Measurements from ENCODE around the gene SUV39H2. TPM values are rescaled to one million over a fixed set of nuclear protein-coding genes. Genes with fewer than 3 reads are reported as not detected.

Gene SUV39H2
- polyA plus RNA-seq, 1 donor (not counting 4 experiments of a cell fraction or from before 2014, with no cell fraction given): 11.8 TPM

DNA sequence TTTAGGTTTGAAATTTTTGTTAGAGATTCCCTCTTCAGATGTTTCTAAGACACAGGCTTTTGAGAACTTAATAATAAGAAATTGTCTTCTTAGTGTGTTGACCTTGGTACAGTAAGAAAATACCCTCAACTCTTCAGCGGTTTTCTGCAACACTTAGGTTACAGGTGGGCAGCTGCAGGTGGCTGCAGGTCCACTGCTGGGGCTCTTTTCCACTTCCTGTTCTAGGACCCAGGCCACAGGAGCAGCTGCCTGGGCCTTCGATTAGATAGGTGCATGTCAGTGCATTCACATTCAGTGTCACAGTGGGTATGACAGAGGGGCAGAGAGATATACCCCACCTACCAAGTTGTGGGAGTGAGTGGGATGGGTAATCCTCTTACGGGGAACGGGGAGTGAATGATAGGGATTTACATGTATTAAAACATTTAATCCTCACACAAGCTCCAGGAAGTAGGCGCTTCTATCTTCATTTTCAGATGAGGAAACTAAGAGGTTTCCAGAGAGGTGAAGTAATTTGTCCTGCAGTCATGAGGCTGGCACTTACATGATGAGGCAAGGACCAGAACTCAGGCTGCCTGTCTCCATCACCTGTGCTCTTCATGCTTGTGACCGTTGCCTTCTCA is 20.2 kb upstream of the SUV39H2 start:
- H3K79me2 ChIP-seq (ENCODE audit: control insufficient read depth, insufficient read depth, low read length): no peaks in the 10 kb centered on the region
- H3K9me3 ChIP-seq (ENCODE audit: control insufficient read depth, low read depth, low read length): no peaks in the 10 kb centered on the region
- H3K9me1 ChIP-seq (ENCODE audit: control insufficient read depth, extremely low read depth, insufficient read depth, low read length): no peaks in the 10 kb centered on the region
- peaks cover 7 to 15% of the 10 kb centered on the region in 2 experiments for H3K36me3 ChIP-seq (ENCODE audit: control insufficient read depth in 2 of 2, extremely low read depth in 1 of 2, insufficient read depth in 2 of 2, low read length in 2 of 2)
- DNase-seq (ENCODE audit: low read depth, low spot score) (no peak), FAIRE-seq (no peak)
- no peaks in the 10 kb centered on the region for H4K20me1 ChIP-seq (ENCODE audit: control insufficient read depth, extremely low read depth, insufficient read depth, low read length)
- H3K4me1 ChIP-seq (ENCODE audit: control insufficient read depth, extremely low read depth, insufficient read depth, low read length): no peaks in the 10 kb centered on the region
- H3K27me3 ChIP-seq (ENCODE audit: control insufficient read depth, extremely low read depth, insufficient read depth, low read length): no peaks in the 10 kb centered on the region
- dilution Hi-C loops (cut with MboI; ENCODE audit: extremely low pct_ligation_motif_present, low sequenced_read_pairs): no loop called here
- H3K4me2 ChIP-seq (ENCODE audit: control insufficient read depth, extremely low read depth, insufficient read depth, low read depth, low read length): no peak overlapping the region
- no peak overlapping the region for H3K4me3 ChIP-seq (ENCODE audit: control insufficient read depth in 2 of 3, extremely low read depth in 1 of 3, insufficient read depth in 2 of 3, low read depth in 1 of 3, low read length in 3 of 3)
- TF ChIP-seq, protein P1, sequence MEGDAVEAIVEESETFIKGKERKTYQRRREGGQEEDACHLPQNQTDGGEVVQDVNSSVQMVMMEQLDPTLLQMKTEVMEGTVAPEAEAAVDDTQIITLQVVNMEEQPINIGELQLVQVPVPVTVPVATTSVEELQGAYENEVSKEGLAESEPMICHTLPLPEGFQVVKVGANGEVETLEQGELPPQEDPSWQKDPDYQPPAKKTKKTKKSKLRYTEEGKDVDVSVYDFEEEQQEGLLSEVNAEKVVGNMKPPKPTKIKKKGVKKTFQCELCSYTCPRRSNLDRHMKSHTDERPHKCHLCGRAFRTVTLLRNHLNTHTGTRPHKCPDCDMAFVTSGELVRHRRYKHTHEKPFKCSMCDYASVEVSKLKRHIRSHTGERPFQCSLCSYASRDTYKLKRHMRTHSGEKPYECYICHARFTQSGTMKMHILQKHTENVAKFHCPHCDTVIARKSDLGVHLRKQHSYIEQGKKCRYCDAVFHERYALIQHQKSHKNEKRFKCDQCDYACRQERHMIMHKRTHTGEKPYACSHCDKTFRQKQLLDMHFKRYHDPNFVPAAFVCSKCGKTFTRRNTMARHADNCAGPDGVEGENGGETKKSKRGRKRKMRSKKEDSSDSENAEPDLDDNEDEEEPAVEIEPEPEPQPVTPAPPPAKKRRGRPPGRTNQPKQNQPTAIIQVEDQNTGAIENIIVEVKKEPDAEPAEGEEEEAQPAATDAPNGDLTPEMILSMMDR (optimal IDR thresholded peaks at IDR 0.05 in 1 of 3, IDR thresholded peaks at IDR 0.05 in 1 of 3, conservative IDR thresholded peaks at IDR 0.05 in 1 of 3; ENCODE audit: extremely low read depth in 1 of 3, insufficient read depth in 2 of 3, low read length in 3 of 3): no peak
- TF ChIP-seq EZH2 (IDR thresholded peaks at IDR 0.05; ENCODE audit: low read length): no peak
- H2AFZ ChIP-seq (ENCODE audit: control insufficient read depth, low read length): no peak overlapping the region
- no peak overlapping the region for H3K9ac ChIP-seq (ENCODE audit: control insufficient read depth, extremely low read depth, insufficient read depth, low read length)
- H3K27ac ChIP-seq (ENCODE audit: control insufficient read depth, insufficient read depth, low read length): no peak overlapping the region

DNA sequence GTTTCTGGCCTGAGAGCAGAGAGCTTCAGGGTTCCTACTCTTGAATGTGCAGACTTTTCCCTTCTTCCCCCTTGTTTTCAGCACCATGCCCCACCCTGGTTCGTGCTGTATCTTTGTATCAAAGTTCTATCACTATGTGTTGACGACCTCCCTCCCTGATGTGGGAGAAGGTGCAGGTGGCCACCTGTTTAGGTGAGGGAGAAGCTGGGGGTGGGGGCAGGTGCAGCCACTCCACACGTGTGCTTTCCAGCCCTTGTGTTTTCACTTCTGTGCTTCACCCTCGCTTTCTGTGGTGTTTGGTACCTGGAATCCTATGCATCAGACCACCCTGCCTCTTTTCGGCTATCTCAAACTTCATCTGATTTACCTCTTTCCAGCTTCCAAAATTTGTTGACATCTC is 19.6 kb upstream of the SUV39H2 start:
- H3K27ac ChIP-seq (ENCODE audit: control insufficient read depth, insufficient read depth, low read length): no peak overlapping the region
- DNase-seq (ENCODE audit: low read depth, low spot score) (no peak), FAIRE-seq (no peak)
- H3K9me1 ChIP-seq (ENCODE audit: control insufficient read depth, extremely low read depth, insufficient read depth, low read length): no peaks in the 10 kb centered on the region
- no peak overlapping the region for H3K4me2 ChIP-seq (ENCODE audit: control insufficient read depth, extremely low read depth, insufficient read depth, low read depth, low read length)
- no peaks in the 10 kb centered on the region for H3K79me2 ChIP-seq (ENCODE audit: control insufficient read depth, insufficient read depth, low read length)
- H3K9me3 ChIP-seq (ENCODE audit: control insufficient read depth, low read depth, low read length): no peaks in the 10 kb centered on the region
- H3K9ac ChIP-seq (ENCODE audit: control insufficient read depth, extremely low read depth, insufficient read depth, low read length): no peak overlapping the region
- no peaks in the 10 kb centered on the region for H4K20me1 ChIP-seq (ENCODE audit: control insufficient read depth, extremely low read depth, insufficient read depth, low read length)
- dilution Hi-C loops (cut with MboI; ENCODE audit: extremely low pct_ligation_motif_present, low sequenced_read_pairs): no loop called here
- no peak overlapping the region for H2AFZ ChIP-seq (ENCODE audit: control insufficient read depth, low read length)
- H3K4me3 ChIP-seq (ENCODE audit: control insufficient read depth in 2 of 3, extremely low read depth in 1 of 3, insufficient read depth in 2 of 3, low read depth in 1 of 3, low read length in 3 of 3): no peak overlapping the region
- H3K4me1 ChIP-seq (ENCODE audit: control insufficient read depth, extremely low read depth, insufficient read depth, low read length): no peaks in the 10 kb centered on the region
- peaks cover 7 to 15% of the 10 kb centered on the region in 2 experiments for H3K36me3 ChIP-seq (ENCODE audit: control insufficient read depth in 2 of 2, extremely low read depth in 1 of 2, insufficient read depth in 2 of 2, low read length in 2 of 2)
- TF ChIP-seq EZH2 (IDR thresholded peaks at IDR 0.05; ENCODE audit: low read length): no peak
- TF ChIP-seq, protein P1 (optimal IDR thresholded peaks at IDR 0.05 in 1 of 3, IDR thresholded peaks at IDR 0.05 in 1 of 3, conservative IDR thresholded peaks at IDR 0.05 in 1 of 3; ENCODE audit: extremely low read depth in 1 of 3, insufficient read depth in 2 of 3, low read length in 3 of 3): no peak
- no peaks in the 10 kb centered on the region for H3K27me3 ChIP-seq (ENCODE audit: control insufficient read depth, extremely low read depth, insufficient read depth, low read length)
